Activated naive CD4-positive, alpha-beta T cell treated with anti-CD3 and anti-CD28 coated beads for 36 hours (primary cell): ENCODE data around the gene LCLAT1. TPM values are rescaled to one million over a fixed set of nuclear protein-coding genes. Genes with fewer than 3 reads are reported as not detected.
"Not testable (repeated sequence)": the region's sequence is repeated elsewhere in the genome, so short reads cannot be mapped to it uniquely, and the experiment has no call there.

ENCODE experiments used
- CTCF ChIA-PET: fragments of 350-600 bp; sonication (Branson Sonifier 250); formaldehyde crosslinking; loops from one replicate; lab custom pipeline; 2021; ENCODE audit warnings: antibody characterized with exemption; lab: Charles Lee
- DNase-seq: peaks from one replicate; pipeline ENCODE4 v3.0.0-alpha.2; 2020
- H3K27ac Mint-ChIP-seq: one replicate; pipeline ENCODE4 v1.8.0; 2021; ENCODE audit warnings: mild to moderate bottlenecking, mixed read lengths
- H3K27me3 Mint-ChIP-seq: one replicate; pipeline ENCODE4 v1.8.0; 2021; ENCODE audit warnings: low read depth, mixed read lengths
- H3K36me3 Mint-ChIP-seq: one replicate; pipeline ENCODE4 v1.8.0; 2021; ENCODE audit warnings: low read depth, mixed read lengths
- H3K4me1 Mint-ChIP-seq: one replicate; pipeline ENCODE4 v1.8.0; 2021; ENCODE audit warnings: low read depth, mixed read lengths
- H3K4me3 Mint-ChIP-seq: one replicate; pipeline ENCODE4 v1.8.0; 2021; ENCODE audit warnings: mild to moderate bottlenecking, moderate library complexity, mixed read lengths
- H3K9me3 Mint-ChIP-seq: one replicate; pipeline ENCODE4 v1.8.0; 2021; ENCODE audit warnings: mixed read lengths
- intact Hi-C: fragments of 100-400 bp; cut with micrococcal nuclease; formaldehyde crosslinking; loops from one replicate; pipeline ENCODE4 v1.15.1; 2023
- total RNA-seq, 2 experiments: library from RNA; stranded (reverse); gene quantifications; one replicate each; pipeline ENCODE4 v1.2.3, GENCODE V29; 2021

Gene LCLAT1
- total RNA-seq, 2 experiments from 2014 or later, result 18.8 to 22.8 TPM

- CTCF ChIA-PET, result interaction anchor here (0.7 kb wide), 1 partner anchor 178 kb away, joined by 3 read pairs; no protein-coding TSS in a partner anchor
- no peaks in the 10 kb centered on the region for H3K27me3 Mint-ChIP-seq
Measured at GRCh38 chr2:30588994-30589393, 141.9 kb downstream of the LCLAT1 start.

GRCh38 chr2:30590407-30590806, 143.4 kb downstream of the LCLAT1 start:
- no peaks in the 10 kb centered on the region for H3K4me1 Mint-ChIP-seq
- no peak for DNase-seq
- H3K27ac Mint-ChIP-seq, result no peak overlapping the region
- CTCF ChIA-PET, result no interaction called here
- H3K4me3 Mint-ChIP-seq, result no peak overlapping the region
- no peaks in the 10 kb centered on the region for H3K27me3 Mint-ChIP-seq
- intact Hi-C loops, result no loop called here
- H3K9me3 Mint-ChIP-seq, result no peaks in the 10 kb centered on the region
- peaks cover 16% of the 10 kb centered on the region for H3K36me3 Mint-ChIP-seq

More at GRCh38 chr2:30588994-30589393, 141.9 kb downstream of the LCLAT1 start:
- intact Hi-C loops, result no loop called here
- H3K4me3 Mint-ChIP-seq, result no peak overlapping the region
- DNase-seq, result no peak
- H3K27ac Mint-ChIP-seq, result no peak overlapping the region
- no peaks in the 10 kb centered on the region for H3K9me3 Mint-ChIP-seq
- no peaks in the 10 kb centered on the region for H3K4me1 Mint-ChIP-seq
- H3K36me3 Mint-ChIP-seq, result peaks cover 19% of the 10 kb centered on the region

- intact Hi-C loops, result no loop called here
- no peaks in the 10 kb centered on the region for H3K4me1 Mint-ChIP-seq
- no peak overlapping the region for H3K4me3 Mint-ChIP-seq
- H3K27me3 Mint-ChIP-seq, result no peaks in the 10 kb centered on the region
- peaks cover 13% of the 10 kb centered on the region for H3K36me3 Mint-ChIP-seq
- H3K9me3 Mint-ChIP-seq, result no peaks in the 10 kb centered on the region
- no peak overlapping the region for H3K27ac Mint-ChIP-seq
- no peak for DNase-seq
- CTCF ChIA-PET, result no interaction called here
Measured at GRCh38 chr2:30591186-30591585, 144.1 kb downstream of the LCLAT1 start.

GRCh38 chr2:30601375-30601774, 154.3 kb downstream of the LCLAT1 start:
- intact Hi-C loops, result no loop called here
- Mint-ChIP-seq H3K27ac (no peak overlapping the region), H3K9me3 (peaks cover 21% of the 10 kb centered on the region), H3K4me1 (no peaks in the 10 kb centered on the region), H3K36me3 (peaks cover 41% of the 10 kb centered on the region), H3K27me3 (no peaks in the 10 kb centered on the region), H3K4me3 (no peak overlapping the region)
- CTCF ChIA-PET, result interaction anchor here (0.7 kb wide), 1 partner anchor 437 kb away, joined by 3 read pairs; no protein-coding TSS in a partner anchor
- no peak for DNase-seq

GRCh38 chr2:30605197-30605596, 158.2 kb downstream of the LCLAT1 start:
- Mint-ChIP-seq H3K4me1 (no peaks in the 10 kb centered on the region), H3K4me3 (no peak overlapping the region), H3K27ac (no peak overlapping the region), H3K9me3 (peaks cover under 1% of the 10 kb centered on the region), H3K36me3 (peaks cover 19% of the 10 kb centered on the region), H3K27me3 (no peaks in the 10 kb centered on the region)
- CTCF ChIA-PET, result interaction anchor here (1.3 to 1.5 kb wide), 2 partner anchors 24 to 440 kb away, joined by 4 to 5 read pairs; no protein-coding TSS in a partner anchor
- no peak for DNase-seq
- intact Hi-C loops, result no loop called here

GRCh38 chr2:30608643-30609042, 161.6 kb downstream of the LCLAT1 start:
- no peaks in the 10 kb centered on the region for H3K27me3 Mint-ChIP-seq
- peaks cover 14% of the 10 kb centered on the region for H3K36me3 Mint-ChIP-seq
- no peaks in the 10 kb centered on the region for H3K9me3 Mint-ChIP-seq
- no peak overlapping the region for H3K4me3 Mint-ChIP-seq
- CTCF ChIA-PET, result no interaction called here
- no peak overlapping the region for H3K27ac Mint-ChIP-seq
- intact Hi-C loops, result no loop called here
- no peak for DNase-seq
- H3K4me1 Mint-ChIP-seq, result no peaks in the 10 kb centered on the region

- DNase-seq, result no peak
- H3K4me3 Mint-ChIP-seq, result no peak overlapping the region
- CTCF ChIA-PET, result interaction anchor here (0.6 to 1.5 kb wide), 2 partner anchors 9 to 154 kb away, joined by 3 to 4 read pairs; no protein-coding TSS in a partner anchor
- H3K9me3 Mint-ChIP-seq, result no peaks in the 10 kb centered on the region
- peaks cover 7% of the 10 kb centered on the region for H3K36me3 Mint-ChIP-seq
- H3K27ac Mint-ChIP-seq, result no peak overlapping the region
- no peaks in the 10 kb centered on the region for H3K27me3 Mint-ChIP-seq
- H3K4me1 Mint-ChIP-seq, result no peaks in the 10 kb centered on the region
- intact Hi-C loops, result no loop called here
Measured at GRCh38 chr2:30611583-30611982, 164.5 kb downstream of the LCLAT1 start.

GRCh38 chr2:30612371-30612770, 165.3 kb downstream of the LCLAT1 start:
- Mint-ChIP-seq H3K9me3 (no peaks in the 10 kb centered on the region), H3K36me3 (peaks cover 5% of the 10 kb centered on the region), H3K4me1 (no peaks in the 10 kb centered on the region), H3K27me3 (no peaks in the 10 kb centered on the region), H3K4me3 (no peak overlapping the region), H3K27ac (no peak overlapping the region)
- intact Hi-C loops, result no loop called here
- CTCF ChIA-PET, result interaction anchor here (1.1 to 1.5 kb wide), 2 partner anchors 8 to 12 kb away, joined by 3 to 4 read pairs; no protein-coding TSS in a partner anchor
- DNase-seq, result no peak

GRCh38 chr2:30613001-30613400, 166.0 kb downstream of the LCLAT1 start:
- H3K27me3 Mint-ChIP-seq, result no peaks in the 10 kb centered on the region
- no peaks in the 10 kb centered on the region for H3K4me1 Mint-ChIP-seq
- H3K4me3 Mint-ChIP-seq, result no peak overlapping the region
- DNase-seq, result no peak
- no peaks in the 10 kb centered on the region for H3K9me3 Mint-ChIP-seq
- H3K36me3 Mint-ChIP-seq, result peaks cover 5% of the 10 kb centered on the region
- CTCF ChIA-PET, result interaction anchor here (1.1 kb wide), 1 partner anchor 11 kb away, joined by 3 read pairs; no protein-coding TSS in a partner anchor
- intact Hi-C loops, result no loop called here
- no peak overlapping the region for H3K27ac Mint-ChIP-seq

- DNase-seq, H3K9me3 Mint-ChIP-seq, intact Hi-C loops, H3K27me3 Mint-ChIP-seq, CTCF ChIA-PET, H3K27ac Mint-ChIP-seq, H3K4me3 Mint-ChIP-seq, H3K36me3 Mint-ChIP-seq, H3K4me1 Mint-ChIP-seq: not testable (repeated sequence)
Measured at GRCh38 chr2:30614227-30614626, 167.2 kb downstream of the LCLAT1 start.

GRCh38 chr2:30615926-30616325, 168.9 kb downstream of the LCLAT1 start:
- H3K27me3 Mint-ChIP-seq, result no peaks in the 10 kb centered on the region
- peaks cover 6% of the 10 kb centered on the region for H3K36me3 Mint-ChIP-seq
- H3K4me3 Mint-ChIP-seq, result no peak overlapping the region
- H3K9me3 Mint-ChIP-seq, result no peaks in the 10 kb centered on the region
- H3K27ac Mint-ChIP-seq, result no peak overlapping the region
- H3K4me1 Mint-ChIP-seq, result no peaks in the 10 kb centered on the region
- CTCF ChIA-PET, result interaction anchor here (0.6 to 2.6 kb wide), 2 partner anchors 26 to 95 kb away, joined by 4 to 6 read pairs; no protein-coding TSS in a partner anchor
- intact Hi-C loops, result no loop called here
- DNase-seq, result no peak

- no peaks in the 10 kb centered on the region for H3K27me3 Mint-ChIP-seq
- peaks cover 3% of the 10 kb centered on the region for H3K9me3 Mint-ChIP-seq
- no peak overlapping the region for H3K27ac Mint-ChIP-seq
- no peak for DNase-seq
- H3K4me1 Mint-ChIP-seq, result peaks cover 22% of the 10 kb centered on the region
- CTCF ChIA-PET, result interaction anchor here (1.0 kb wide), 1 partner anchor 9 kb away, joined by 4 read pairs; no protein-coding TSS in a partner anchor
- no peak overlapping the region for H3K4me3 Mint-ChIP-seq
- intact Hi-C loops, result loop anchor here (10.0 kb wide), 1 partner anchor 285 kb away; no protein-coding TSS in a partner anchor
- peaks cover 29% of the 10 kb centered on the region for H3K36me3 Mint-ChIP-seq
Measured at GRCh38 chr2:30620102-30620501, 173.1 kb downstream of the LCLAT1 start.

- H3K27ac Mint-ChIP-seq, result no peak overlapping the region
- CTCF ChIA-PET, result interaction anchor here (1.2 kb wide), 1 partner anchor 90 kb away, joined by 4 read pairs; no protein-coding TSS in a partner anchor
- intact Hi-C loops, result loop anchor here (10.0 kb wide), 1 partner anchor 287 kb away; no protein-coding TSS in a partner anchor
Measured at GRCh38 chr2:30621836-30622235, 174.8 kb downstream of the LCLAT1 start.

More at GRCh38 chr2:30621836-30622235, 174.8 kb downstream of the LCLAT1 start:
- DNase-seq, result no peak
- Mint-ChIP-seq H3K36me3 (peaks cover 28% of the 10 kb centered on the region), H3K4me1 (peaks cover 34% of the 10 kb centered on the region), H3K4me3 (no peak overlapping the region), H3K9me3 (peaks cover 3% of the 10 kb centered on the region), H3K27me3 (no peaks in the 10 kb centered on the region)
